GM12878 (cell line): ENCODE measurements around the gene CTSS.

ENCODE experiments used
- EGR1 ChIP-seq, 2 experiments: IDR thresholded peaks; 1 replicate in 1 of 2; 2 replicates in 1 of 2; pipeline ENCODE4 v1.6.1; 2011 to 2012; ENCODE audit warnings: low read depth in 2 of 2, low read length in 2 of 2, borderline replicate concordance in 1 of 2, mild to moderate bottlenecking in 1 of 2, moderate library complexity in 1 of 2
- JUND ChIP-seq: IDR thresholded peaks from 2 replicates; pipeline ENCODE4 v1.6.1; 2012; ENCODE audit warnings: low read depth, mild to moderate bottlenecking, low read length, improper control_type of control experiment, moderate library complexity
- POLR2A ChIP-seq: IDR thresholded peaks from 2 replicates; pipeline ENCODE4 v1.6.1; 2011; ENCODE audit warnings: low read depth, mild to moderate bottlenecking, low read length
- RAD21 ChIP-seq: IDR thresholded peaks from 2 replicates; pipeline ENCODE4 v1.6.1; 2011; ENCODE audit warnings: mild to moderate bottlenecking, low read depth, low read length, moderate library complexity; ENCODE audit not compliant: insufficient read depth
- SPI1 ChIP-seq: IDR thresholded peaks from 2 replicates; pipeline ENCODE4 v1.6.1; 2011; ENCODE audit warnings: low read depth, mild to moderate bottlenecking, low read length, moderate library complexity, borderline replicate concordance; ENCODE audit not compliant: insufficient read depth
- STAT3 ChIP-seq: IDR thresholded peaks from 2 replicates; pipeline ENCODE4 v1.6.1; 2011; ENCODE audit warnings: low read depth, low read length, improper control_type of control experiment
- ZNF24 ChIP-seq: fragments of 450-650 bp; IDR thresholded peaks from 2 replicates; pipeline ENCODE4 v1.6.1; 2017; ENCODE audit warnings: antibody characterized with exemption, mild to moderate bottlenecking

- no peak for TF ChIP-seq RAD21
- TF ChIP-seq STAT3, result no peak
- TF ChIP-seq ZNF24, result no peak
- no peak for TF ChIP-seq EGR1 (IDR thresholded peaks at IDR 0.05; ENCODE audit: borderline replicate concordance in 1 of 2, low read depth in 2 of 2, low read length in 2 of 2)
- no peak for TF ChIP-seq JUND
- TF ChIP-seq POLR2A, result no peak
- no peak for TF ChIP-seq SPI1
These were observed 43.3 kb upstream of the CTSS start for GRCh38 chr1:150808846-150809245.
